Effector memory CD8-positive, alpha-beta T cell (primary cell): Measurements from ENCODE around the gene TRIM31.

Experiments used
- ATAC-seq: fragments of 150-1000 bp; cut with Tn5 transposase; replicated peaks from 2 replicates; pipeline ENCODE4 v1.10.0; 2021; ENCODE audit warnings: mild to moderate bottlenecking, moderate library complexity
- DNase-seq, 3 experiments: peaks; one replicate each; pipeline ENCODE4 v3.0.0; 2021
- H3K27ac Mint-ChIP-seq, 2 donors: one replicate each; pipeline ENCODE4 v1.8.0; 2022; ENCODE audit warnings: mild to moderate bottlenecking in 2 of 2, mixed read lengths in 2 of 2, moderate library complexity in 2 of 2
- H3K27me3 Mint-ChIP-seq, 2 donors: one replicate each; pipeline ENCODE4 v1.8.0; 2022; ENCODE audit warnings: mixed read lengths in 2 of 2
- H3K36me3 Mint-ChIP-seq: one replicate; pipeline ENCODE4 v1.8.0; 2022; ENCODE audit warnings: mild to moderate bottlenecking, moderate library complexity, mixed read lengths; ENCODE audit not compliant: insufficient read depth
- H3K4me1 Mint-ChIP-seq, 2 donors: one replicate each; pipeline ENCODE4 v1.8.0; 2022; ENCODE audit warnings: low read depth in 2 of 2, mixed read lengths in 2 of 2
- H3K4me3 Mint-ChIP-seq, 2 donors: one replicate each; pipeline ENCODE4 v1.8.0; 2022; ENCODE audit warnings: mild to moderate bottlenecking in 2 of 2, mixed read lengths in 2 of 2, moderate library complexity in 2 of 2
- H3K9me3 Mint-ChIP-seq, 2 donors: one replicate each; pipeline ENCODE4 v1.8.0; 2022; ENCODE audit warnings: mixed read lengths in 2 of 2

TRIM31 gene

DNA sequence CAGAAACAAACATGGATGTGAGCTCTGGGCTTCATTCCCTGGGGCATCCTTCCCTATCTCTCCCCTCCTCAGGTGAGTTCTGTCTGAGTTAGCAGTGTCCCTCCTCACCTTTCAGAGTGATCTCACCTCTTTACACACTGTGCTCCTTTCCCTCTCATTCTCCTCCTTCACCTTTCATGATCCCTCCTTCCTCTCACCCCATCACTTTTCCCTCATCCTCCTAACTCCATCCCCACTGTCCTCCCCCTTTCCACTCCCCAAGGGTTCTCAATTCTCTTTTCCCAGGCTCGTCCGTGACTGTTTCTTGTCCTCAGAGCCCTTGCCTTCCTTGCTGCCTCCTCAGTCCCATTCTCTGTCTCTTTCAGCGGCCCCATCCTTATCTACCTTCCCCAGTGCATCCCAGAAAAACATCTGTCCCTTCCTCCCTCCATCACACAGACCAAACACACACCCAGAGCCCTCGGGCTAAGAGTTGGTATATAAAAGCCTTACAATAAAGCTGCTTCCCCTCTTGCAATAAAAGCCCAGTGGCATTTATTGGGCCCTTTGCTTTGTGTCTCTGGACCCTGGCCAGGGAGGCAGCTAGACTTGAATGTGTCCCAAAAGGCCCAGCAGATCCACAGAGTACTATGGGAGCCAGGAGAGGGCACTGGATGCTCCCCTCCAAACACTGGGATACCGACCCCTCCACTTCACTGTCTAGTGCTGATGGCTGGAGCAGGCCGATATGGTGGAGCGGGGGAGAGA, 39.2 kb downstream of the TRIM31 start:
- Mint-ChIP-seq H3K9me3 (no peaks in the 10 kb centered on the region), H3K36me3 (peaks cover 34% of the 10 kb centered on the region), H3K4me3 (peak overlapping the region; percentile 38 to 70), H3K27me3 (peaks cover 62 to 71% of the 10 kb centered on the region in 2 donors), H3K4me1 (peaks cover 41 to 42% of the 10 kb centered on the region in 2 donors), H3K27ac (no peak overlapping the region)
- ATAC-seq (no peak), DNase-seq (no peak)

DNA sequence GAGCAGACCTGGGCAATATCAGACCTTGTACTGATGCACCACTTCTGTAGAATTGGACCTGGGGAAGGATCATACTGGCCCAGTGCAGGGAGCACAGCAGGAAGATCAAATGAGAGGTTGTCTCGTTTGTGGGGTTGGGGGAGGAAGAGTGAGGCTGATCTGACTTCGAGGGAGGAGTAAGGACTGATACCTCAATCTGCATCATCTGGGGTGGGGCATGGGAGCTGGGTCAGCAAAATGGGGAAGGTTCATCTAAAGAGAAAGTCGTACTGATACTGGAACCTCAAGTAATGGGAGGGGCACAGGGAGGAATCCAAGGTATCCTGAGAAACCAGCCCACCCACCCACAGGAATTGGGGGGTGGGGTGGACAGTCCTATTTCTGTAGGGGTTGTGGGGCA, 41.0 kb downstream of the TRIM31 start:
- H3K27me3 Mint-ChIP-seq = peaks cover 56 to 70% of the 10 kb centered on the region in 2 donors
- peaks cover 46 to 53% of the 10 kb centered on the region in 2 donors for H3K4me1 Mint-ChIP-seq
- peaks cover 48% of the 10 kb centered on the region for H3K36me3 Mint-ChIP-seq
- ATAC-seq = no peak
- no peaks in the 10 kb centered on the region for H3K9me3 Mint-ChIP-seq
- DNase-seq = no peak
- H3K4me3 Mint-ChIP-seq = no peak overlapping the region
- H3K27ac Mint-ChIP-seq = no peak overlapping the region

DNA sequence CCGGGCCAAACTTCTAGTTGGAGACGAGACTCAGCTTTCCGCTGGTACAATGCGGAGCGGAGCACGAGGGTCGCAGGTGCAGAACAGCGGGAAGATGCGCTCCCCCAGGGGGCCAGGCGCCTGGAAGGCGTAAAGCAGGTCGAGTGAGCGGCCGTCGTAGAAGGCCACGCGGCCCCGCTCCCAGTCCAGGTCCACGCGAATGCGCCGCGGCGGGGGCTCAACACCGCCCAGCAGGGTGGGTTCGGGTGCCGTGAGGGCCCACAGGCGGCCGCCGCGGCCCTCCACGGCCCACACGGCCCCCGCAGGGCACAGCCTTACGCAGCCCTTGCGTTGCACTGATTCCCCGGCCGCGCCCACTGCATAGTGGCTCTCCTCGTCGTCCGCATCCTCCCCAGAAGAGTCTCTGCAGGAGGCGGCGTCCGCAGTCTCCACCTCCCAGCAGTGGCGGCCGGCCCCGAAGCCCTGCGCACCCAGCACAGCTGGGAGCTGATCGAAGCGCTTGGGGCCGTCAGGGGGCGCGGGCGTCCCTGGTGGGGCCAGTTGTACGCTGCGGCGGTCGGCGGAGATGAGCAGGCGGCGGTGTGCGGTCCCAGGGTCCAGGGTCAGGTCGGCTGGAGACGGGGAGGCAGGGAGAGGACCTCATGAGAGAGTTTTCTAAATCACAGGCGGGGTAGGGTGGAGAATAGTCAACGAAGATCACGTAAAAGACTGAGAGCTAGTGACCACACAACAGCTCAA, 41.6 kb downstream of the TRIM31 start:
- H3K27me3 Mint-ChIP-seq = peaks cover 50 to 63% of the 10 kb centered on the region in 2 donors
- peaks cover 51% of the 10 kb centered on the region for H3K36me3 Mint-ChIP-seq
- H3K4me1 Mint-ChIP-seq = peaks cover 47 to 53% of the 10 kb centered on the region in 2 donors
- no peak overlapping the region for H3K27ac Mint-ChIP-seq
- DNase-seq = no peak
- peak overlapping the region in 1 of 2 donors; percentile 20 for H3K4me3 Mint-ChIP-seq
- H3K9me3 Mint-ChIP-seq = no peaks in the 10 kb centered on the region
- ATAC-seq = no peak

DNA sequence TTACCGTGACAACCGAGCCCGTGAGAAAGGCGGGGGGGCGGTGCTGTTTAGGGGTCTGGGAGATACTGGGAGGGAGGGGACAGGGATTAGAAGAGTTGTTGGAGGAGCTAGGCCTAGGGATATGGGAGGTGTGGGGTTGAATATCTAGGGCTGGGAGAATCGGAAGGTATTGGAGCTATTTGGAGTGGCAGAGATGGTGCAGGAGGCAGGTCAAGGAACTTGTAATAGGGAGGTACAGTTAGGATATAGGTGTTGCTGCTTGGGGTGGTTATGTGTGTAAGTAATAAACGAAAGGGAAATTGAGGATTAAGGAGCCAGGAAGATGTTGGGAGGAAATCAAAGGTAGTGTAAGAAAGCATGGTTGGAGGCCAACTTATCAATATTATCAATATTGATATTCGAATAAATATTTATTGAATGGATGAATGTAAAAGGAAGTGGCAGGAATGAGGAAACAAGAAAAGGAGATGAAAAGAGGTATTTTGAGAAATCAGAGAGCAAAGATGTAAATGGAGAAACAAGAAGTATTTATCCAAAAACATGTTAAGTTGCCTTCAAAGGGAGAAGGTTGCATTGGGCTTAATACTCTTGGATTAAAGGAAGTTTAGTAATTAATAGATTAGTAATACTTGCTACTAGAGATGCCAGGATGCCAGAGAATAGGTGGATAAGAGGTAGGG, 45.3 kb downstream of the TRIM31 start:
- Mint-ChIP-seq H3K9me3 (no peaks in the 10 kb centered on the region), H3K4me1 (peaks cover 40 to 46% of the 10 kb centered on the region in 2 donors), H3K27me3 (peaks cover 21 to 27% of the 10 kb centered on the region in 2 donors), H3K36me3 (peaks cover 53% of the 10 kb centered on the region), H3K4me3 (peak overlapping the region; percentile 83 to 95), H3K27ac (peak overlapping the region; percentile 96 to 99)
- ATAC-seq (no peak), DNase-seq (no peak)

DNA sequence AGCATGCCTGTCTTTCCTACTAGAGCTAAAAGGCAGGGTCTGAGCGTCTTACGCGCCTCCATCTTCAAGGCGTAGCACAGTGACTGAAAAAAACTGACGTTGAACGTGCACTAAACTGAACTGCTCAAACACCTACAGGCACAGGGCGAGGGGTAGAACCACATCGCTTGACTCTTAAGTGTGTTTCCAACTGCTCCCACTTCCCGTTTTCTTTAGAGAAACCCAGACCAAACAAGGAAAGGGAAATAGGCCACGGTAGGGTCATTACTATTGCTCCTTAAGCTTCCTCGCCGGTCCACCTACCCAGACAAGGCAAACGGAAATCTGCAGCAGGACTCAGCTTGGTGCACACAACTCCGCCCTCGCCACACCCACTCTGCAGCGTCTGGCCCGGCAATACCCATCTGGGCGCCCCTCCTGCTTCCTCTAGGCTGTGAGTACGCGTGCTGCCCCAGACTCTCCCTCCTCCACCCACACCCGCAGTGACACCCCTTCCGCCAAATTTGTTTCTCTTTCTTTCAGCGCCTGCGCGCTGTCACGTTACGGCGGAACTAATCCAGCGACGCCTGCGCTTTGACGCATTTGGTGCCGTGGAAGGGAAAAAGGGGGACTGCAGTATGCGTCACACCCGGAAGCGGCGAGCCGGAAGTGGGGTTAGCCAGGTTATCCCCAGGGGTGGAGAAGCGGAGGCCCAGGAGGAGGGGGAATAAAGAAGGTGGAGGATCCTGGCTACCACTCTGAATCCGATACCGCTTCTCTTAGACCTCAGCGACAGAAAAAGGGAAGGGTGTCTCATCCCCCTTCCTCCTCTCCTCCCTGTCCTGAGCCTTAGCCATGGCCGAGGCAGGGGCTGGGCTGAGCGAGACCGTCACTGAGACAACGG, 46.1 kb downstream of the TRIM31 start, which contains the start of gene PPP1R11:
TSS of gene PPP1R11 (plus strand) at position 622 of the 883 bp plus-strand sequence. CDS start at position 835, 213 bp downstream.
- H3K4me1 Mint-ChIP-seq = peaks cover 43 to 48% of the 10 kb centered on the region in 2 donors
- peak; percentile 96 for ATAC-seq

DNA sequence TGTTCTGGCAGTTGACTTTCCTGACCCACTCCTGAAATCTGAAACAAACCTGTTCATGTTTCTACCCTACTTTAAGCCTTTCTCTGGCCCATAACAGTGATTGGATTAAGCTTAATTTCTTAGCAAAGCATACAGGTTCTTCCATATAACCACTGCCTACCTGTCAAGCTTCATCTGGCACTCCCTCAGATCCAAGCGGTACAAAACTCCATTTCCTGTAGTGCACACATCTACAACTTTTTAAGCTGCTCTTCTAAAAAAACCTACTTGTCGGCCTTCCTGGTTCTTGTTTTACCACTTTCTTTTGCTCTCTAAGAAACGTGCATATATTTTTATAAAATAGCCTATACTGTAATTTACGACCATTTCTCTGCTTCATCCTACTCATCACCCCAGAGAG, 46.8 kb downstream of the TRIM31 start:
- no peaks in the 10 kb centered on the region for H3K9me3 Mint-ChIP-seq
- DNase-seq (no peak), ATAC-seq (no peak)
- peaks cover 64% of the 10 kb centered on the region for H3K36me3 Mint-ChIP-seq
- H3K27ac Mint-ChIP-seq = peak overlapping the region; percentile 96 to 99
- peaks cover 11 to 13% of the 10 kb centered on the region in 2 donors for H3K27me3 Mint-ChIP-seq
- peak overlapping the region; percentile 83 to 95 for H3K4me3 Mint-ChIP-seq
- H3K4me1 Mint-ChIP-seq = peaks cover 43 to 48% of the 10 kb centered on the region in 2 donors

More for the DNA sequence above, 46.1 kb downstream of the TRIM31 start, which contains the start of gene PPP1R11:
- peaks cover 61% of the 10 kb centered on the region for H3K36me3 Mint-ChIP-seq
- peaks cover 15 to 19% of the 10 kb centered on the region in 2 donors for H3K27me3 Mint-ChIP-seq
- peak; percentile 97 to 98 (median 97) for DNase-seq
- peak within 1 kb of the TSS; percentile 83 to 95 for H3K4me3 Mint-ChIP-seq
- H3K9me3 Mint-ChIP-seq = no peaks in the 10 kb centered on the region
- H3K27ac Mint-ChIP-seq = peak within 1 kb of the TSS; percentile 96 to 99

DNA sequence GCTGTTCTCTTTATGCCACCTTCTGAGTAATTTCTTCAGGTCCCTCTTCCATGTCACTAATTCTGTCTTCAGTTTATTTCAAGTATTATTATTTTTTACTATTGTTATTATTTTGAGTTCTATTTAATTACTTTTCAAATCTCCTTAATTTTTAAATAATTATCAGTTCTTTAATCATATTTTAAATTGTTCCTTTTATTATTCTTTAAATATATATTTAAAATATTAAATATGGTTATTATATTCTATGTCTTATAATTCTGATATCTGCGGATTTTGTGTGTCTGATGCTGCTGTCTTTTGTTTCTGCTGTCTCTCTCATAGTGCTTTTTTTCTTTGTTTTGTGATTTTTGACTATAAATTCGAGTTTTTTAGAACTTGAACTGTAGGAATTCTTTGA, 49.6 kb downstream of the TRIM31 start:
- peaks cover 47% of the 10 kb centered on the region for H3K36me3 Mint-ChIP-seq
- ATAC-seq (no peak), DNase-seq (no peak)
- H3K4me1 Mint-ChIP-seq = peaks cover 36 to 39% of the 10 kb centered on the region in 2 donors
- peak overlapping the region; percentile 44 to 89 for H3K27ac Mint-ChIP-seq
- no peaks in the 10 kb centered on the region for H3K9me3 Mint-ChIP-seq
- H3K27me3 Mint-ChIP-seq = no peaks in the 10 kb centered on the region
- peak overlapping the region in 1 of 2 donors; percentile 25 for H3K4me3 Mint-ChIP-seq

DNA sequence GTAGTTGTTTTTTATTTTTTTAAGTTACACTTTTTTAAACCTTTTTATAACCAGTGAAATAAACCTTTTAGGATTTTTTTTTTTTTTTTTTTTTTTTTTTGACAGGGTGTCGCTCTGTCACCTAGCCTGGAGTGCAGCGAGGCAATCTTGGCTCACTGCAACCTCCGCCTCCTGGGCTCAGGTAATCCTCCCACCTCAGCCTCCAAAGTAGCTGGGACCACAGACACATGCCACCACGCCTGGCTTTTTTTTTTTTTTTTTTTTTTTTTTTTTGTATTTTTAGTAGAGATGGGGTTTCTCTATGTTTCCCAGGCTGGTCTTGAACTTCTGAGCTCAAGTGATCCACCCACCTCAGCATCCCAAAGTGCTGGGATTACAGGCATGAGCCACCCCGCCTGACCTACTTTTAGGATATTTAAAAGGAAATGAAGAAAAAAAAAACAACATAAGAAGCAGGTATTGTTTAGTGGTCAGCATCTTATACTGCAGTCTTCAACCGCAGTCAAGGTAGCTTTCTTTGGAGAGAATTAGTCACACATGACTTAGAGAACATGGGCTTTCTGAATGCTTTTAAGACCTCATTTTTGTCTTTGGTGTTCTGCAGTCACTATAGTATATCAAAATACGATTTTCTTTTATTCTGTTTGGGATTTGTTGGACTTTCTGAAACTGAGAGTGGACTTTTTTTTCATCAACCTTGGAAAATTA, 50.3 kb downstream of the TRIM31 start:
- Mint-ChIP-seq H3K9me3 (no peaks in the 10 kb centered on the region), H3K27me3 (no peaks in the 10 kb centered on the region), H3K36me3 (peaks cover 44% of the 10 kb centered on the region), H3K27ac (peak overlapping the region; percentile 44 to 89), H3K4me3 (peak overlapping the region; percentile 90 to 92), H3K4me1 (peaks cover 29 to 32% of the 10 kb centered on the region in 2 donors)
- ATAC-seq (no peak), DNase-seq (no peak)

DNA sequence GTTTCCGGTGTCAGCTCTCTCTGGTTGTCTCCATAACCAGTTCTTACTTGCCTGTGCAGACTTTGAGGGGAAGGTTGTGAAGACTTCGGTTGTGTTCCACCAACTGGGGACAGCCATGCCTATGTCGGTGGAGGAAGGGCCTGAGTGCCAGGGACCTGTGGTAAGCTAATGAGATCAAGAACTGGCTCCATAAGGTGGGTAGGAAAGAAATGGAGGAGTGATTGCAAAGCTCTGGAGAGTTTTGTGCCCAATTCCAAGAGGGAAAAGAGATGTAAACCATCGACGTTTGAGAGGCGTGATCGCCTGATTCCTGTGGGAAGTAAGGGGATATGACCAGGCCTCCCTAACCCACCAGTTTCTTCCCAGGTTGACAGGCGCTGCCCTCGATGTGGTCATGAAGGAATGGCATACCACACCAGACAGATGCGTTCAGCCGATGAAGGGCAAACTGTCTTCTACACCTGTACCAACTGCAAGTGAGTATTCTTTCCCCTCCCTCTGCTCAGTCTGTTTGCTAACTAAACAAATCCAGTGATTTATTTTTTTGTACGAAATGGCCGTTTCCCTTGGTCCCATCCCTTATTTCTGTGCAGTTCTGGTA, 50.9 kb downstream of the TRIM31 start:
- Mint-ChIP-seq H3K9me3 (no peaks in the 10 kb centered on the region), H3K27me3 (no peaks in the 10 kb centered on the region), H3K4me3 (peak overlapping the region; percentile 90 to 92)

DNA sequence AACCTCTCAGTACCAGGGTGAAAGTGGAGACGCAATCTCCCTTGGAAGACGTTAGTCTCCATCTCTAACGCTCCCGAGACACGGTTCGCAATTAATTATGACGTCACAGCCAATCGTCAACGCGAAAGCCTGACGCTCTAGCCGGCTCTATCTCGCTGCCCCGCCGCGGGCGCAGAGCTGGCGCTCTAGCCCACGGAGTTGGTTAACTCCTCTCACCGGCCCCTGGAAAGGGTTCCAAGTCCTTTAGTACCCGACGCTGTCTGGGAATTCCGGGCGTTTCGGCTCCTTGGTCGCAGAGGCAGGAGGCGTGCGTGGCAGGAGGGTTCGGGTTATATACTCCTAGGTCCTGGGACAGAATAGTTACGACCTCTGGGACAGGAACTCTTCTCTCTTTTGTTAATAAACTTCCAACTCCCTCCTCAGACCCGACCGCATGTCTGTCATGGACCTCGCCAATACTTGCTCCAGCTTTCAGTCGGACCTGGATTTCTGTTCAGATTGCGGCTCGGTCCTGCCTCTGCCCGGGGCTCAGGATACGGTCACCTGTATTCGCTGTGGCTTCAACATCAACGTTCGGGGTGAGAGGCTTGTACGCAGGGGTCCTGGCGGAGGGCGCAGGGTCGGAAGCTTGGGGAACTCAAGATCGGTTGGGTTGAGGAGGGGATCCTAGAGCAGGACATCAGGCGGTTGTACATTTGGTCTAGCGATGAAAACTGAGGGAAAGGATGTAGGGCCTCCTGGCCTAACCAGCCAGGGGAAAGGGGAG, 51.6 kb downstream of the TRIM31 start, which contains the start of gene POLR1H:
TSS of gene POLR1H (plus strand) at position 174 of the 766 bp plus-strand sequence. CDS start at position 434, 260 bp downstream.
- DNase-seq (peak; percentile 81 to 85 (median 82)), ATAC-seq (peak; percentile 88)
- peak within 1 kb of the TSS; percentile 90 to 92 for H3K4me3 Mint-ChIP-seq
- H3K4me1 Mint-ChIP-seq = peaks cover 19 to 20% of the 10 kb centered on the region in 2 donors
- H3K27ac Mint-ChIP-seq = peak within 1 kb of the TSS; percentile 89 to 94
- peaks cover 40% of the 10 kb centered on the region for H3K36me3 Mint-ChIP-seq
- H3K27me3 Mint-ChIP-seq = no peaks in the 10 kb centered on the region
- H3K9me3 Mint-ChIP-seq = no peaks in the 10 kb centered on the region

More for the DNA sequence above, 50.9 kb downstream of the TRIM31 start:
- H3K4me1 Mint-ChIP-seq = peaks cover 25 to 26% of the 10 kb centered on the region in 2 donors
- ATAC-seq (peak; percentile 61), DNase-seq (peak; percentile 20 to 47 (median 41))
- H3K36me3 Mint-ChIP-seq = peaks cover 43% of the 10 kb centered on the region
- H3K27ac Mint-ChIP-seq = peak overlapping the region; percentile 89 to 94

DNA sequence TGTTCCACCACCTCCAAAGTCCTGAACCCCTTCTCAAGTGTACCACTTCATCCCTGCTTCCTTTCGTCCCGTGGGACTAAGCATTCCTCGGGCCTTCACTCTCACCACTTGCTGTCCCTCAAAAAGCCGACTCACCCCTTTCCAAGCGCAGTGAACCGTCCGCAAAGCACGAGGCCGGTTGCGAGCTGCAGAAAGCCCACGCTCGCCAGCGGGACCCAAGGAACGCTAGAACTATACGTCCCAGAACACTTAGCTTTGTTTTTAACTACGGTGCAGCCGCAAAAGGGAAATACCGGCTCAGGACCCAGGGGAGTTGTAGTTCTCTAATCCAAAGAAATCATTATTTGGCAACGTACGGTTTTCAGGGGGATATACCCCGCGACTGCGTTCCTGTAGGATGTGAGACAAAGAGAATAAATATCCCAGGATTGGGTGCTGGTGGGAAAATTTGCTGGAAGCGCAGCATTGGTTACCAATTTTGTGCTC, 52.2 kb downstream of the TRIM31 start:
- H3K4me1 Mint-ChIP-seq = peaks cover 14 to 16% of the 10 kb centered on the region in 2 donors
- H3K27me3 Mint-ChIP-seq = no peaks in the 10 kb centered on the region
- ATAC-seq = peak; percentile 33
- peaks cover 43% of the 10 kb centered on the region for H3K36me3 Mint-ChIP-seq
- DNase-seq = no peak
- H3K27ac Mint-ChIP-seq = peak overlapping the region; percentile 89 to 94
- H3K9me3 Mint-ChIP-seq = no peaks in the 10 kb centered on the region
- H3K4me3 Mint-ChIP-seq = peak overlapping the region; percentile 90 to 92
